NCI-H82 treated with DMSO at 0.1 percent for 48 hours (cell line): ENCODE results near the gene SOST.

Experiments used
- DNase-seq: peaks from one replicate; lab custom pipeline; 2025; ENCODE audit not compliant: unreplicated experiment; lab: John Stamatoyannopoulos, UW

Gene SOST

DNA sequence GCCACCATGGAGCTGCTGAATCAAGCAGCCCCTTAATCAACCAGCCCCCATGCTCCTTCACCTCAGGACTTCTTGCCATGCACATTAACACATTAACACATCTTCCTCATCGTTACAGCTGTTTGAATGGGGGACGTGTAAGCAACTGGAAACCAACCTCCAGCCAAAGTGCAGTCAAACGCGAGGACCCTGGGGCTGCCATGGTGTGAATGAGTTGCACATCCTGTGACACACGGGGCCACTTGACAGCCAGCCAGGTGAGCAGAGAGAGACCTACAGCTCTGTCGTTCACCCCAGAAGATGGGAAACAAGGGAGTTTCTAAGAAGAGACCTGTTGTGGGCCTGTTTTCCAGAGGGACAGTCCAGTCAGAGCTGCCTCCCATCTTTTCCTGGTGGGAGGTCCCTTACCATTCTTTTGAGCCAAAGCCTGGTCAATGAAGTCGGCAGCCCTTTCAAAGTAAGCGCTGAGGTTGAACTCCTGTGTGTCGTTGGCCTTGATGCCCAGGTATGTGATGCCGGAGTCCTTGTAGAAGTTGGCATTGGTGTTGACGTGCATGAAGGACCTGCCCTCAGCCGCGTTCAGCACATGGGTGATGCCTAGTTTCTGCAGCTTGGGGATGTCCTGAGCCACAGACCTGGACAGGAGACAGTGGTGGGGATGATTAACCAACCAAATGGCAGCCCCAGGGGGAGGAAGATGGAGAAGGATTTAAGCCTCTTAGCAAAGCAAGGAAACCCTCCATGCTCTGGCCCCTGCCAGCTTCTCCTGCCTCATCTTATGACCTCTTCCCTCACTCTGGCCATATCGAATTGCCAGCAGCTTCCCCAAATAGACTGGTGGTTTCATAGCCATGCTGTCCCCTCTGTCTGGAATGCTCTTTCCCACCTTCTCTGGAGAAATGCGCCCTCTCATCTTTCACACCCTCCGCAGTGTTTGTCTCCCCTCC is 16.0 kb upstream of the SOST start:
- DNase-seq = no peak

DNA sequence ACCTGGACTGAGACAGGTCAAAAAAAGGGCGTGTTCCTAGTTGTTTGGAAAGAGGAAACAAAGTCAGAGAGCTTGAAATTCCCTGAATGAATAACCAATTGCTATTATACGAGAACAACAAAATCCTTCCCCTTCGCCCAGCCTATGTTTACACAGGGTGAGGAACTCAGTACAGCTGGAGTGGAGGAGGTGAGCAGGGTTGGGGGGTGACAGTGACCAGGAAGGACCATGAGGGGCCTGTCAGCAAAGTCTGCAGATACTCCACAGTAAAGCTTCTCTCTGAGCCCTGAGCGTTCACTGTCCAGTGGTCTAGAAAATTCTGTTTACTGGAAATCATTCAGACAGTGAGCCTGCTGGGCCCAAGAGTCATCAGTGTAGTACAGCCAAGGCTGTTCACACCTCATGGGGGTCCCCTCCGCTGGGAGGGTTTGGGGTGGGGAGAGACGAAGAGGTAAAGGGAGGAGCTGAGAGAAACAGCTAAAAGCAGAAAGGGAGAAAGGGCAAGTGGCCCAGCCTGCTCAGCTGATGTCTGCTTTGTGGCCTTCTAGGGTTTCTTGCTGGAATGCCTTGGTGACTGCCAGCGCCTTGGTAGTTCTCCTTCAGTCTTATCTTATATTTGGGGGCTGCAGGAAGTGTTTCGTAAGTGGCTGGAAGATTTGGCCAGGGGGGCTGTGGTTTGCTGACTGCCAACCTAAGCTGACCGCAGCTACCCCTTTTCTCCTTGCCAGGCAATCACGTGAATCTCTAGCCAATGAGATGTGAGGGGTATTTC is 14.5 kb upstream of the SOST start:
- no peak for DNase-seq

DNA sequence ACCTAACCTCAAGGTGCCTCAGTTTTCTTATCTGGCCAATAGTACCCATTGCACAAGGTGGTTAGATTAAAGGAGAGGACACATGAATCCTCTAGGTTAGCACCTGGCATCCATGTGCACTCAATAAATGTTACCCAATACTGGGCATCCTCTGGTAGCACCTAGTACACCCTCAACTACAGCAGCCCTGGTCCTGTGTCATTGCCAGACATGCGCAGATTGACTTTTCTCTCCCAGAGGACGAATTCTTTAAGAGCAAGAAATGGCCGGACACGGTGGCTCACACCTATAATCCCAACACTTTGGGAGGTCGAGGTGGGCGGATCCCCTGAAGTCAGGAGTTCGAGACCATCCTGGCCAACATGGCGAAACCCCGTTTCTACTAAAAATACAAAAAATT is 12.9 kb upstream of the SOST start:
- DNase-seq = no peak

DNA sequence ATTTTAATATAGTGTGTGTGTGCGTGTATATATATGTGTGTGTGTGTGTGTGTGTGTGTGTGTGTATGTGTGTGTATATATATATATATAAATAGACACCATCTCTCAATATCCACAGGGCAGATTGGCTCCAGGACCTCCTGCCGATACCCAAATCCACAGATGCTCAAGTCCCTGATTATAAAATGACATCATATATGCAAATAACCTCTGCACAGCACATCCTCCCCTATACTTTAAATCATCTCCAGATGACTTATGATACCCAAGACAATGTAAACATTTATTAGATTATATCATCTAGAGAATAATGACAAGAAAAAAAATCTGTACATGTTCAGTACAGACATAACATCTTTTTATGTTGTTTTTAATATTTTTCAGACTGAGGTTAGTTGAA is 12.4 kb upstream of the SOST start:
- DNase-seq = no peak

DNA sequence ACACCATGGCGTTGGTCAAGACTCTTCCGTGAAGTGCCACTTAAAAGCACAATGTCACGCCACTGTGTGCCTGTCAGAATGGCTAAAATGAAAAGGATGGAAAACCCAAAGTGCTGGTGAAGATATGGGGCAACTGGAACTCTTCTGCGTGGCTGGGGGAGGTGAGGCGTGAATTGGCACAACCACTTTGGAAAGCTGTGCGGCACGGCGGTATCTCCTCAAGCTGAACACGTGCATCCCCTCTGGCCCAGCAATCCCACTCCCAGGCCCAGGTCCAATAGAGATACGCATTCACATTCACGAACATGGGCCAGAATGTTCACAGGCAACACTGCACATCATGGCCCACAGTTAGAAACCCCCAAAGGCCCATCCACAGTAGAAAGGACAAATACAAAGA is 11.3 kb upstream of the SOST start:
- DNase-seq = no peak

DNA sequence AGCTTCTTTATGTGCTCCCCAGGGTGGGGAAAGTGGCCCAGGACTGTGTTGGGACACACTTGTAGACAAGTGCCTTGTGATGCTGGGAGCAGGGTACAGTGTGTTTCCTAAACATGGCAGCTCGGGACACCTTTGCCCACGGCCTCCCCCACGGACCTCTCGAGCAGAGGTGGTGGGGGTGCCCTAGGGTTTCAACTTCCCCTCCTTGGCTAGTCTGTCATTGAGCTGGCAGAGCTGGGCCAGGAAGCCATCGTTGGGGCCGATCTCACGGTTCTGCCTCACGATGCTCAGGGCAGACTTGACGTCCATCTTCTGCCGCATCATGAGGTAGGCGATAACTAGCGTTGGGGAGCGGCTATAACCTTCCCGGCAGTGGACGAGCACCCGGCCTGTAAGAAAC is 10.8 kb upstream of the SOST start:
- DNase-seq = no peak

DNA sequence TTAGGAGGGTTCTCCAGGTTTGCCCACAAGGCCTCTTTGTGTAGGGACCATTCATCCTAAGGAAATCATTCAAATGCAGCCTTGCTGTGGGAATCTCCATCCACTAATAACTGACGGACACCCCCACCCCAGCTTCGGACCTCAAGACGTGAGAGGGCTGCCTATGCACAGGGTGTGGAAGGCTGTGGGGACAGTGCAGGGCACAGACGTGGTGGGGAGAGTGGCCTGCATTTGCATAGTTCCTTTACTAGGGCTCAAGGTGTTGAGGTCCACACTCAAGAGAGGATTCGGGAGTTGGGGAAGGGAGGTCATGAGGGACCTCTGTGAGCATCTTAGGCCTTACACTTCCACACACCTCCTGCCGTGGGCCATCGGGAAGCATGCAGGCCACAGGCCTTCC is 10.4 kb upstream of the SOST start:
- no peak for DNase-seq

DNA sequence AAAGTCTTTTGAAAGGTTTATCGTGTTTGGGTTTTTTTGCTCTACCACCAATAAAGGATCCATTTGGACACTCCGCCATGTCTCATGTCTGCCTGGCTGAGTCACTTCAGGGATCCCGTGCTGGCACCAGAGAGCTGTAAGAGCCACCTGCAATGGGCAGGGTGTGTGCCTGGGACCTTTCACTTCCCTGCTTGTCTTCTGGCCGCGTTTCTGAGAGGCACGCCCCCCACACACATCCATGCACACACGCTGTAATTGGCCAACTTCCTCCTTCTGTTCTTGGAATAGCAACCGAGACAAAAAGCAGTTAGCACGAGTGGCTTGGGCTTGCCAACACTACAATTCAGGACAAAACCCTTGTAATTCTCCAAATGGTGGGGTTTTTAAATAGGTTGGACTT is 9.8 kb upstream of the SOST start:
- no peak for DNase-seq

DNA sequence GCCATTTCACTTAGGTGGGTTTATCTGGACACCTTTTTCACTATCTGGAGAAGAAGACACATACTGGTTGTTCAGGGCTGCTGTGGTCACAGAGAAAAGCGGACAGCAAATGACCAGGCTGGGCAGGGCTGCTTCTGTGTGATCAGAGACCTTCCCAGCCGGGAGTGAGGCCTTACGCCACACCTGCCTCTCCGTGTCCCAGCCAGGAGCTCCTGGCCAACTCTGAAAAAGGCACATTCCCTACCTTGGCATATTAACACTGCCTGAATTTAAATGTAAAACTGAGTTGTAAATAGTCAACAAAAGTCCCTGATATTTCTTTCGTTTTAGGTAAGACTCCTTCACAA is 9.1 kb upstream of the SOST start:
- no peak for DNase-seq

DNA sequence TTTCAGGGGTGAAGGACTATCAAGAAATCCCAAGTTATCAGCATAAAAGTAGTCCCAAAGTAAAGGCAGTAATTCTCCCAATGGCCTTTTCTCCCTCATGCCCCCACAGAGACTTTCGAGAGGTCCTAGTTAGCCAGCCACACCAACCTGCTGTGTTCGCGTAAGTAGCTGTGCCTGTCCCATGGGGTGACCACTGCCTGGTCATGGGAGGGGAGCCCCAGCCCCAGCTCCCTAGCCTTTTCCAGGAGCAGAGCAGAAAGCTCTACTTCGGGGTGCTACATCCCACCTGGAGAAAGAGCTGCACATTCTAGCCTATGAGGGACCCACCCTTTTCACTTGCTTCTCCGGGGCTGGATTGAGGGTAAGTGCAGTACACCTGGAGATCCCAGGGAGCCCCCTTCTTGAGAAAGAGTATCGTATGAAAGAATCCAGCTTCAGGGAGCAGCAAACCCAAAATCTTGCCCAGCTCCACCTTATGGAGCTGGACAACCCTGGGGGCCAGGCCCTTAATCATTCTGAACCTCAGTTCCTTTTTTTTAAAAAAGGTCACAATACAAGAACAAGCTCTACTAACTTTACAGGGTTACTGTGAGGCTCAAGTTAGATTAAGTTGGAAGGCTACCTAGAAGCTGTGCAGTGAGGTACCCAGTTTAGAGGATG is 8.6 kb upstream of the SOST start:
- no peak for DNase-seq

DNA sequence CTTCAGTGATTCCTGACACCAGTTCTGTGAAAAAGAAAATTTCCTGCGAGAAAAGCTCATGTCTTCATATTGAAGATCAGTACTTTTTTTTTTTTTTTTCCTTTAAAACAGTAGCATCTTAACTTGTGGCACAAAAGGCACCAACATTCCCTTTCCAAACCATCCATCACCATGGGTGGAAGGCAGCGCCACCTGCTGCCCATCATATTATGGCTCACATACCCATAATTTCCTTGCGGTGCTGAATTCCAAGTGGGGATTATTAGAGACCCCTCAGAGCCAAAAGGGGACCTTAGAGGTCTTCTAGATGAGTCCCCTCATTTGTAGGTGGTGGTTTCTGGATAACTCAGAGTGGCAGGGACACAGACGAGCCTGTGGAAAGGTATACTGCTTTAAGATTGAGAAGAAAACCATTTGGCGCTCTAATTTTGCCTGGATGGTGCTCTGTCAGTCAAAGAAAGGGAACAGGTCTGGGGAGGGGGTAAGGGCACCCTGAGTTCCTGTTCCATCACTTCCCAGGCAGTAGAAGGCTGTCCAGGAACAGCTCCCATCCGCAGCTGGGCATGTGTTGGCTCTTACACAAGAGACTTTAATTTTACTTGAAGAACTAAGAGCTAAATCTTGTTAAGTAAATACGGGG is 7.9 kb upstream of the SOST start:
- DNase-seq = peak; percentile 13

DNA sequence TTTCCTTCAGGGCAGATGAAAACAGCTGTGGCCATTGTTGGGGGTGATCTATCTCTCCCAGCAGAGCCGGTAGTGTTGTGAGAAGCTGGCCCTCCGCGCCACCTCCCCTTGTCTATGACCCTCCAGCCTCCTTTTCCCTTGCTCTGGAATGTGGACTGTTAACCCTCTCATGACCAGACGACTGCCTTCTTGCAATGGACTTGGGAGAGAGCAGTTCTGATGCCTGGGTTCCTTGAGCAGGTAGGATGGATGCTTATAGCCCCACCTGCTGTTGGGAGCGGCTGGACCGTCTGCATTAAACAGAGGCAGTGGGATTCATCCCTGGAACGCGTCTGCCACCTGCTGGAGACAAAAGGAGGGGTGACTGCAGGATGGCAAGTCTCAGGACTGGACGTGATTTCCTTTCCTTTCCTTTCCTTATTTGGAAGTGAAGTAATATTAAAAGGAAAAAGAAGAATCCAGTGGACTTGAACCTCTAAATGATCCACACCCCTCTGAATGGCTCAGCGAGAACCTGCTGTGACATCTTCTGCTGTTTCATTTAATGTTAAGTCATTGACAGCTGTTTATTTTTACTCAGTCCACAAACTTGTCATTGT is 1.8 kb upstream of the SOST start:
- DNase-seq = peak; percentile 78

DNA sequence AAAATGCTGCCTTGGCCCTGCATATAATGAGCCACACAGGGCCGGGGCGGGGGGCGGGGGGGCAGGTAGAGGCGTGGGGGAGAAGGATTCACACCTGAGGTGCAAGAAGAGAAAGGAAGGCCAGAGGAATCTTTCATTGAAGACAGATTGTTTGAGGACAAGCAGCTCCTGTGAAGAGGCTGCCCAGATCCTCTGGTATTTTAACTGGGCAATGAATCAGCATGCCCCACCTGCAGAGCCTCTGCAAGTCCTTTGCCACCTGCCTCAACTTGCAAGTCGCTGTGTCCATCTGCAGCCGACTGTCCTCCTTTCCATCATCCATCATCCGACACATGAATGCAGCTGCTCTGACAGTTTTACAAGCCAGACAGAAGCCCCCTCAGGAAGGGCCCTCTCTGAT is 1.2 kb upstream of the SOST start:
- no peak for DNase-seq

DNA sequence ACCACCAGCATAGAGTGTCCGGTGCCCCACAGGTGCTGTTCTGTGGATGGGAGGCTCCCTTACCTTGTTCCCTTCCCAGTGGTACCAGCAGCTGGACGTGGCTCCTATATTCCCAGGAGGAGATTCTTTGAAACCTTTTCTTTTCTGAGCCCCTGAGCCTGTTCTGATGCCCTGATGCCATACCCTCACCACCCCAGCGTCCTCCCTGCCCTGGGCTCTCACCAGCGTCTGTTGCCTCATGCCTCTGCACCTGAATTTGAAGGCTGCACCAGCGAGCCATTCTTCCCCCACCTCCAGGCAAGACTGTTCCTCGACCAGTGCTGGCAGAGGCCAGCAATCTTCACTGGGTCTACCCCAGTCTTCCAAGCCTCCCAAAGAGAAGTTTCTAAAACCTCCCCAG is 505 bp downstream of the SOST start:
- DNase-seq = no peak

DNA sequence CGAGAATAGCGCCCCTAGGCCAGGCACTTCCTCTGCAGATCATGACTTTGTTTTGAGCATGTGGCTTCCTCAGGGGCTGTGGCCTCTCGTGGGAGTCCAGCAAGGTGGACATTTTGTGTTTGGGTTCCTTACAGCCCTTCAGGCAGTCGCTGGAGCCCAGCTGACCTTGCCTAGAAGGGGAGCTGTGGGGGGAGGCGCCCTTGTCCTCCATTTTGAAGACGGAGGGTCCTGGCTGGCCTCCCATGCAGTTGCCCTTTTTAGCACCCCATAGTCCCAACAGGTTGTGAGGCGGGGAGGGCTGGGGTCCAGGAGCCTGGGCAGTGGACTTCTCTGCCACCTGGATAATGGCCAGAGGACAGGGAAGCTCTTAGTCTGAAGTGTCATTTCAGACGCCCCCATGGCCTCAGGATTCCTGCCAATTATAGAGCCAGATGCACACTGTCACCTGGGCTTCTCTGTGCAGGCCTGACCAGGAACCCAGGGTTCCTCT is 1.4 kb downstream of the SOST start:
- no peak for DNase-seq

DNA sequence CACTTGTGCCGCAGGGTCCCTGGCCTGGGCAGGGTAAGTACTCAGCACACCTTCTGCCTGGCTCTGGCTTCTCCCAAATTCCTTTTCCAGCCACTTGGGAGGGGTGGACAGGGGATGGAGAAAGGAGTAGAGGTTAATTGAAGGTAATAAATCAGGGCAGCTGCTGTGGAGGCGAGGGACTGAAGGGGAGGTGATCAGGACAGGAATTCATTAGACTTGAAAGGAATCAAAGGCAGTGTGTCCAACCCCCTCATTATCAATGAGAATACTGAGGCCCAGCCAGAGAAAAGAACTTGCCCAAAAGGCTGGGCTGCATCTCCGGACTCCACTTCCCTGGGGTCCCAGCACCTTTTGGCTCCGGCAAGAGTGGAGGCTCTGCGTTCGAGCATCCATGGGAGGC is 2.4 kb downstream of the SOST start:
- DNase-seq = no peak

DNA sequence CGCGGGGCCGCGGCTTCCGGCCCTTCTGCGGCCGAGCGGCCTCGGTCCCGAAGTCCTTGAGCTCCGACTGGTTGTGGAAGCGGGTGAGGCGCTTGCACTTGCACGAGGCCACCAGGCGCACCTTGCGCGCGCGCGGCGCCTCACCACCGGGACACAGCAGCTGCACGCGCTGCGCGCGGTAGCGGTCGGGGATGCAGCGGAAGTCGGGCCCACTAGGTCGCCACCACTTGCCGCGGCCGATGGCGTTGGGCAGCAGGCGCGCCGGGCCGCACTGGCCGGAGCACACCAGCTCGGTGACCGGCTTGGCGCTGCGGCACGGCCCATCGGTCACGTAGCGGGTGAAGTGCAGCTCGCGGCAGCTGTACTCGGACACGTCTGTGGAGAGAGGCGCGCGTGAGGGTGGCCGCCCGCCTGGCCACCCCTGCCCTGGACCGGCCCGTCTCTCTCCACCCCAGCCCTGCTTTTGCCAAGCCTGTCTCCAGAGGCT is 3.2 kb downstream of the SOST start:
- no peak for DNase-seq

DNA sequence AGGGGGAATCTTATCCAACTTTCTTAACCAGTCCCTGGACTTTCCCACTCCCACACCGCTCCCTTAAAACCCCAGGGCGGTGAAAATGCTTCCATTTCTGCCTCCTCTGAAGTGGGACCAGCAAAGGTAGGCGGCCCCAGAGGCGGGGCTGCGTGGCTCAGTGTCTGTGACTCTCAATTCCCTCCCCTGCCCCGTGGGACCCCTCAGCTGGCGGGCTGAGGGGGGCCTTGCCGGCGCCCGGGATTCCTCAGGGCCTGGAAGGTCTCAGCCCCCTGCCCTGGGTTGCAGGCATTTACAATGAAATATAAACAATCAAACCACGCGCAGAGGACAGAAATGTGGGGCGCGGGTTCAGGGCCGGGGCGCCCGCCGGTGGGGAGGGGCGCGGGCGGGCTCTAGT is 3.6 kb downstream of the SOST start:
- no peak for DNase-seq

DNA sequence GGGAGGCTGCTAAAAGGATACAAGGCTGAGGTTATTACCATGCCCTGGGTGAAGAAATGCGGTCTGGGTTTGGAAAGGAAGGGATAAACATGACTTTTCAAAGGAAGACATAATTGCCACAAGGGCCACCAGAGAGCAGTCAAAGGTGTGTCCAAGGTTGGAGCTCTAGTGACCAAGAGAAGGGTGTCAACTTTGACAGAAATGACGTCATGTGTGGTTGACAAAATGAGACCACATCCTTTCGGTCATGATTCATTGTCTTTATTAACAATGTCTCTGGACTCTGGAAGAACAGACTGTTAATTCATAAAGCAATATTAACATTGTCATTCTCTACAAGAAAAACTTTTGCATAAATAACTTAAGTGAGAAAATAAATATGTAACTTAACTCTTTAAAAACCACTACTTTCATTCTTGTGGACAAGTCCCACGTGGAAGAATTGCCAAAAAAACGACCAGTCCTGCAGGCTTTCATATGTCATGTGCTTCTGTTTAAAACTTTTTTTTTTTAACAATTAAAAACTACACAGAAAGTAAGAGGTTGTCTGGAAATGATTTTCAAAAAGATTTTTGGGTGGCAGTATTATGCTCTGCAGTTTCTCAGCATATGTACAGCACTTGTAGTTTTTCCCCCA is 5.0 kb downstream of the SOST start:
- no peak for DNase-seq

DNA sequence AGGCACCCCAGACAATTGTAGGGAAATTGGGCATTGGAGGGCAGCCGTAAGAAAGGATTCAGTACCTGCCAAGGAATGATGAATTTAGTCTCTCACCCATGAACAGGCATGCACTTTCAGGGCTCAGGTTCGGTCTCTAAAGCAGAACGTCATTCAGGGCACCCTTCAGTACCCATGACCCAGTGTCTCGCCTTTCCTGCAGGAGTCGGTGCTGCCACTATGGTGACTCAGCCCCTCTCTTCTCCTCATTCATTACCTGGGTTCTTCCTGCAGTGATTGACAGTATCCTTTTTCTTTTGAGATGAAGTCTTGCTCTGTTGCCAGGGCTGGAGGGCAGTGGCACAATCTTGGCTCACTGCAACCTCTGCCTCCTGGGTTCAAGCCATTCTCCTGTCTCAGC is 8.4 kb downstream of the SOST start:
- no peak for DNase-seq
